Chondrocyte (in vitro differentiated cells): ENCODE results near the gene FCRL3. TPM values are rescaled to one million over a fixed set of nuclear protein-coding genes. Genes with fewer than 3 reads are reported as not detected.

Experiments
- DNase-seq: peaks from one replicate; pipeline ENCODE4 v3.0.0; 2021; ENCODE audit warnings: mixed read lengths, low spot score
- H3K27ac Mint-ChIP-seq: one replicate; pipeline ENCODE4 v1.8.0; 2021; ENCODE audit warnings: mild to moderate bottlenecking, moderate library complexity, mixed read lengths; ENCODE audit not compliant: unreplicated experiment
- H3K27me3 Mint-ChIP-seq: 2 replicates; pipeline ENCODE4 v1.8.0; 2021; ENCODE audit warnings: low read depth, mixed read lengths
- H3K36me3 Mint-ChIP-seq: 2 replicates; pipeline ENCODE4 v1.8.0; 2021; ENCODE audit warnings: low read depth, mixed read lengths
- H3K4me1 Mint-ChIP-seq: 2 replicates; pipeline ENCODE4 v1.8.0; 2021; ENCODE audit warnings: low read depth, mild to moderate bottlenecking, mixed read lengths
- H3K4me3 Mint-ChIP-seq: one replicate; pipeline ENCODE4 v1.8.0; 2021; ENCODE audit warnings: mild to moderate bottlenecking, moderate library complexity, mixed read lengths; ENCODE audit not compliant: unreplicated experiment
- H3K9me3 Mint-ChIP-seq: 2 replicates; pipeline ENCODE4 v1.8.0; 2021; ENCODE audit warnings: low read depth, mixed read lengths
- total RNA-seq: library from RNA; stranded (reverse); gene quantifications from 3 replicates; pipeline ENCODE4 v1.2.1, GENCODE V29; 2021
- TF ChIP-seq, protein P1 (sequence below): fragments of 200-600 bp; sonication (generic); IDR thresholded peaks from 2 replicates; pipeline ENCODE4 v1.5.0; 2021; ENCODE audit warnings: antibody characterized with exemption, mild to moderate bottlenecking, moderate library complexity

The FCRL3 gene
- total RNA-seq, 1 donor from 2014 or later: not detected

- no peaks in the 10 kb centered on the region for H3K4me1 Mint-ChIP-seq
- no peak overlapping the region for H3K4me3 Mint-ChIP-seq
- H3K9me3 Mint-ChIP-seq: no peaks in the 10 kb centered on the region
- H3K36me3 Mint-ChIP-seq: no peaks in the 10 kb centered on the region
- TF ChIP-seq, protein P1, sequence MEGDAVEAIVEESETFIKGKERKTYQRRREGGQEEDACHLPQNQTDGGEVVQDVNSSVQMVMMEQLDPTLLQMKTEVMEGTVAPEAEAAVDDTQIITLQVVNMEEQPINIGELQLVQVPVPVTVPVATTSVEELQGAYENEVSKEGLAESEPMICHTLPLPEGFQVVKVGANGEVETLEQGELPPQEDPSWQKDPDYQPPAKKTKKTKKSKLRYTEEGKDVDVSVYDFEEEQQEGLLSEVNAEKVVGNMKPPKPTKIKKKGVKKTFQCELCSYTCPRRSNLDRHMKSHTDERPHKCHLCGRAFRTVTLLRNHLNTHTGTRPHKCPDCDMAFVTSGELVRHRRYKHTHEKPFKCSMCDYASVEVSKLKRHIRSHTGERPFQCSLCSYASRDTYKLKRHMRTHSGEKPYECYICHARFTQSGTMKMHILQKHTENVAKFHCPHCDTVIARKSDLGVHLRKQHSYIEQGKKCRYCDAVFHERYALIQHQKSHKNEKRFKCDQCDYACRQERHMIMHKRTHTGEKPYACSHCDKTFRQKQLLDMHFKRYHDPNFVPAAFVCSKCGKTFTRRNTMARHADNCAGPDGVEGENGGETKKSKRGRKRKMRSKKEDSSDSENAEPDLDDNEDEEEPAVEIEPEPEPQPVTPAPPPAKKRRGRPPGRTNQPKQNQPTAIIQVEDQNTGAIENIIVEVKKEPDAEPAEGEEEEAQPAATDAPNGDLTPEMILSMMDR: no peak
- peaks cover 7% of the 10 kb centered on the region for H3K27me3 Mint-ChIP-seq
- no peak for DNase-seq
- H3K27ac Mint-ChIP-seq: no peak overlapping the region
Observed at GRCh38 chr1:157639800-157640199, 60.8 kb downstream of the FCRL3 start.

DNA sequence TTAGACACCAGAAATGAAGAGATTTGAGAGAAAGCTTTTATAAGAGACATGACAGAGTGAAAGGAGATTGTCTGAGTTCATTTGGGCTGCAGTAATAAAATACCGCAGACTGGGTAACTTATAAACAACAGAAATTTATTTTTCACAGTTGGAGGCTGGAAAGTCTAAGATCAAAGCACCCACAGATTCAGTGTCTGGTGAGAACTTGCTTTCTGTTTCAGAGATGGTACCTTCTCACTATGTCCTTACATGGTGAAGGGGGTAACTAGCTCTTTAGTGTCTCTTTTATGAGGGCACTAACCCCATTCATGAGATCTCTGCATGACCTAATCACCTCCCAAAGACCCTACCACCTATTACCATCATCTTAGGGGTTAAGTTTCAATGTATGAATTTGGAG lies 71.8 kb downstream of the FCRL3 start:
- H3K4me1 Mint-ChIP-seq: no peaks in the 10 kb centered on the region
- H3K9me3 Mint-ChIP-seq: no peaks in the 10 kb centered on the region
- H3K4me3 Mint-ChIP-seq: no peak overlapping the region
- H3K36me3 Mint-ChIP-seq: no peaks in the 10 kb centered on the region
- no peak overlapping the region for H3K27ac Mint-ChIP-seq
- DNase-seq: no peak
- H3K27me3 Mint-ChIP-seq: peaks cover 17% of the 10 kb centered on the region
- TF ChIP-seq, protein P1: no peak

Other genes starting within 250 kb of the FCRL3 start
- gene FCRL5, start 148.3 kb downstream of the FCRL3 start, total RNA-seq: not detected in 3 replicates
- not detected in 3 replicates for gene FCRL4, start 102.7 kb downstream of the FCRL3 start, total RNA-seq
- not detected in 3 replicates for gene FCRL2, start 76.4 kb upstream of the FCRL3 start, total RNA-seq
- not detected in 3 replicates for gene FCRL1, start 119.4 kb upstream of the FCRL3 start, total RNA-seq
- not detected in 3 replicates for gene CD5L, start 141.0 kb upstream of the FCRL3 start, total RNA-seq